H9 (cell line): ENCODE measurements around the gene PFN1. TPM values are rescaled to one million over a fixed set of nuclear protein-coding genes. Genes with fewer than 3 reads are reported as not detected.
A peak's percentile ranks its signal among the peaks of the same experiment; 100 is the strongest.

ENCODE experiments used
- DNase-seq: peaks from one replicate; pipeline ENCODE4 v3.0.0-alpha.2; 2017
- H2AFZ ChIP-seq: one replicate; pipeline ENCODE4 v1.6.1; 2013; ENCODE audit warnings: mild to moderate bottlenecking, low read length, control low read depth, moderate library complexity
- H2AK5ac ChIP-seq: 2 replicates; pipeline ENCODE4 v1.6.1; 2013; ENCODE audit warnings: low read length, control low read depth, mixed read lengths; ENCODE audit not compliant: insufficient read length
- H2BK120ac ChIP-seq: one replicate; pipeline ENCODE4 v1.6.1; 2013; ENCODE audit warnings: low read depth, mild to moderate bottlenecking, low read length, control low read depth, inconsistent platforms; ENCODE audit not compliant: poor library complexity, severe bottlenecking
- H2BK12ac ChIP-seq: 2 replicates; pipeline ENCODE4 v1.6.1; 2013; ENCODE audit warnings: low read length, control low read depth, mixed read lengths, low read depth; ENCODE audit not compliant: insufficient read length
- H2BK15ac ChIP-seq: 2 replicates; pipeline ENCODE4 v1.6.1; 2013; ENCODE audit warnings: low read depth, low read length, control low read depth
- H2BK20ac ChIP-seq: one replicate; pipeline ENCODE4 v1.6.1; 2013; ENCODE audit warnings: low read depth, mild to moderate bottlenecking, low read length, control low read depth, inconsistent platforms; ENCODE audit not compliant: poor library complexity, severe bottlenecking
- H2BK5ac ChIP-seq: 2 replicates; pipeline ENCODE4 v1.6.1; 2013; ENCODE audit warnings: low read length, control low read depth, mixed read lengths; ENCODE audit not compliant: insufficient read length
- H3K14ac ChIP-seq: 2 replicates; pipeline ENCODE4 v1.6.1; 2013; ENCODE audit warnings: low read length, control low read depth; ENCODE audit not compliant: insufficient read depth
- H3K18ac ChIP-seq: 2 replicates; pipeline ENCODE4 v1.6.1; 2013; ENCODE audit warnings: low read depth, mild to moderate bottlenecking, mixed read lengths, low read length, control low read depth; ENCODE audit not compliant: insufficient read length
- H3K23ac ChIP-seq: 2 replicates; pipeline ENCODE4 v1.6.1; 2013; ENCODE audit warnings: low read length, control low read depth, mixed read lengths, low read depth; ENCODE audit not compliant: insufficient read length
- H3K23me2 ChIP-seq: 2 replicates; pipeline ENCODE4 v1.6.1; 2013; ENCODE audit warnings: low read depth, mild to moderate bottlenecking, mixed read lengths, low read length, control low read depth; ENCODE audit not compliant: insufficient read length, poor library complexity, severe bottlenecking
- H3K27ac ChIP-seq: 2 replicates; pipeline ENCODE4 v1.5.1; 2013; ENCODE audit warnings: low read length, control low read depth, mixed read lengths, low read depth; ENCODE audit not compliant: insufficient read length
- H3K27me3 ChIP-seq: 2 replicates; pipeline ENCODE4 v1.6.1; 2013; ENCODE audit warnings: low read length, control low read depth, inconsistent platforms; ENCODE audit not compliant: insufficient read depth
- H3K4ac ChIP-seq: 2 replicates; pipeline ENCODE4 v1.6.1; 2013; ENCODE audit warnings: low read depth, mild to moderate bottlenecking, control low read depth, inconsistent platforms, low read length, moderate library complexity
- H3K4me1 ChIP-seq: 2 replicates; pipeline ENCODE4 v1.6.1; 2013; ENCODE audit warnings: low read length, control low read depth, inconsistent platforms; ENCODE audit not compliant: insufficient read depth
- H3K4me2 ChIP-seq: 2 replicates; pipeline ENCODE4 v1.6.1; 2013; ENCODE audit warnings: low read length, control low read depth, mixed read lengths; ENCODE audit not compliant: insufficient read length, insufficient read depth
- H3K56ac ChIP-seq: 2 replicates; pipeline ENCODE4 v1.6.1; 2013; ENCODE audit warnings: low read depth, mild to moderate bottlenecking, mixed read lengths, low read length, control low read depth; ENCODE audit not compliant: insufficient read length
- H3K79me1 ChIP-seq: 2 replicates; pipeline ENCODE4 v1.6.1; 2013; ENCODE audit warnings: low read depth, mild to moderate bottlenecking, moderate library complexity, low read length, control low read depth, inconsistent platforms; ENCODE audit not compliant: insufficient read depth, poor library complexity, severe bottlenecking
- H3K79me2 ChIP-seq: 2 replicates; pipeline ENCODE4 v1.6.1; 2013; ENCODE audit warnings: low read length, control low read depth, inconsistent platforms; ENCODE audit not compliant: insufficient read depth
- H3K9ac ChIP-seq: 2 replicates; pipeline ENCODE4 v1.6.1; 2013; ENCODE audit warnings: low read length, control low read depth, mixed read lengths; ENCODE audit not compliant: insufficient read length; ENCODE audit errors: extremely low read depth
- H3K9me3 ChIP-seq: one replicate; pipeline ENCODE4 v1.6.1; 2013; ENCODE audit warnings: low read depth, low read length, inconsistent platforms; ENCODE audit not compliant: control insufficient read depth
- H3T11ph ChIP-seq: one replicate; pipeline ENCODE4 v1.6.1; 2013; ENCODE audit warnings: mild to moderate bottlenecking, low read length, control low read depth, inconsistent platforms
- H4K20me1 ChIP-seq: one replicate; pipeline ENCODE4 v1.6.1; 2013; ENCODE audit not compliant: control insufficient read depth, insufficient read length, insufficient read depth
- H4K5ac ChIP-seq: 2 replicates; pipeline ENCODE4 v1.6.1; 2013; ENCODE audit warnings: low read depth, mild to moderate bottlenecking, mixed read lengths, low read length, control low read depth; ENCODE audit not compliant: insufficient read length
- H4K8ac ChIP-seq: replicated peaks from 2 replicates; pipeline ENCODE4 v1.6.1; 2013; ENCODE audit warnings: low read length, control low read depth, mixed read lengths, low read depth; ENCODE audit not compliant: insufficient read length
- H4K91ac ChIP-seq: 2 replicates; pipeline ENCODE4 v1.6.1; 2013; ENCODE audit warnings: low read depth, mild to moderate bottlenecking, moderate library complexity, mixed read lengths, low read length, control low read depth; ENCODE audit not compliant: insufficient read length
- H3K27ac Mint-ChIP-seq, 3 experiments: 2 replicates in 2 of 3; 3 replicates in 1 of 3; pipeline ENCODE4 v1.8.0; 2020 to 2021; ENCODE audit warnings: mixed read lengths in 3 of 3, mild to moderate bottlenecking in 1 of 3, moderate library complexity in 1 of 3
- H3K27me3 Mint-ChIP-seq: 2 replicates; pipeline ENCODE4 v1.8.0; 2021; ENCODE audit warnings: low read depth, mild to moderate bottlenecking, moderate library complexity, mixed read lengths
- H3K36me3 Mint-ChIP-seq, 3 experiments: 2 replicates in 2 of 3; 3 replicates in 1 of 3; pipeline ENCODE4 v1.8.0; 2020 to 2021; ENCODE audit warnings: low read depth in 3 of 3, mixed read lengths in 3 of 3; ENCODE audit not compliant: insufficient read depth in 1 of 3
- H3K4me1 Mint-ChIP-seq, 2 experiments: 2 replicates each; pipeline ENCODE4 v1.8.0; 2020; ENCODE audit warnings: mixed read lengths in 2 of 2
- H3K4me3 Mint-ChIP-seq, 2 experiments: 2 replicates in 1 of 2; 3 replicates in 1 of 2; pipeline ENCODE4 v1.8.0; 2020 to 2021; ENCODE audit warnings: mild to moderate bottlenecking in 2 of 2, mixed read lengths in 2 of 2, moderate library complexity in 1 of 2
- H3K9me3 Mint-ChIP-seq, 2 experiments: 2 replicates in 1 of 2; 3 replicates in 1 of 2; pipeline ENCODE4 v1.8.0; 2020; ENCODE audit warnings: mild to moderate bottlenecking in 2 of 2, mixed read lengths in 2 of 2, moderate library complexity in 1 of 2
- WGBS: extraction: QIAGEN DNeasy Blood & Tissue Kit; methylation state at CpG from one replicate; pipeline ENCODE4 v1.1.7; 2013; ENCODE audit warnings: missing lambda C conversion rate, low lambda C conversion rate, mixed read lengths; ENCODE audit not compliant: insufficient read length; ENCODE audit errors: extremely low coverage; 5-methylcytosine and 5-hydroxymethylcytosine counted together
- total RNA-seq: library from RNA; stranded (reverse); gene quantifications from 2 replicates; pipeline ENCODE4 v1.2.1, GENCODE V29; 2021
- TF ChIP-seq, protein P1 (sequence below): fragments of 200-600 bp; sonication (generic); conservative IDR thresholded peaks from 3 replicates; pipeline ENCODE4 v1.8.0; 2021; ENCODE audit warnings: antibody characterized with exemption, mild to moderate bottlenecking

Gene PFN1
- total RNA-seq, 1 experiment from 2014 or later: 1,149 TPM

DNA sequence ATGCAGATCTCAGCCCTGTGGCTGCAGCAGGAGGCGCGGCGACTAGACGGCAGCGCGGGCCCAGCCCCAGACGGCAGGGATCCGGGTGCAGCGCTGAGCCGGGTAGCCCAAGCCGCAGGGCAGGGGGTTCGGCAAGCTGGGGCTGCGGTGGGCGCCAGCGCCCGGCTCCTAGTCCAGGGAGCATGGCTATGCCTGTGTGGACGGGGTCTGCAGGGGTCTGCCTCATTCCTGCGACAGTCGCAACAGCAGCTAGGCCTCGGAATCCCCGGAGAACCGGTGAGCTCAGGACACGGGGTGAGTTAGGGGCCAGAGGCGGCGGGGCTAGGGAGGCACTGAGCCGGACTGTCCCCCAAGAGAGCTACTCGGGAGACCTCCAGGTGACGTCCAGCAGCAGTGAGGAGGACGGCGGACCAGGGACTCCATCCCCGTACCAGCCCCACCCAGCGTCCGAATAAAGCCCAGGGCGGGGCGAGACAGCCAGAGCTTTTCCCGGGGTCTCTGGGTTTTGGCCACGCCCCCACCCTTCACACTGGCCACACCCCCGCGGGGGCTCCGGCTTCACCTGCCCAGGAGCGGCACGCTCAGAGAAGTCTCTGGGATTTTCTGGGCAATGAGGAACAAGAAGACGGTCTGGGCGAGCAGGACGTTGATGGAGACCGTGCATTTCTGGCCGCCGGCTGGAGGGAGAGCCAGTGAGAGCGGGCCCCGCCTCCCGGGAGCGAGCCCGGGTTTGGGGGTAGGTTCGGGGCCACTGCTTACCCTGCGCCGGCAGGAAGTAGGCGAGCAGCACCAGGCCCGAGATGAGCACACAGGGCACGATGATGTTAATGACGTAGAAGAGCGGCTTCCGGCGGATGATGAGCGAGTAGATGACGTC lies 47.9 kb downstream of the PFN1 start:
- no peak overlapping the region for H2BK15ac ChIP-seq
- no CpG with 5 or more reads among the region's 65 CpGs for WGBS
- H2BK5ac ChIP-seq: no peak overlapping the region
- no peak overlapping the region for H2BK12ac ChIP-seq
- no peak overlapping the region for H4K8ac ChIP-seq
- no peak overlapping the region for H2AK5ac ChIP-seq
- Mint-ChIP-seq H3K36me3 (peaks cover 4 to 15% (median 14%) of the 10 kb centered on the region in 3 experiments; a peak in 6 of 7 replicates), H3K27me3 (peaks cover 10% of the 10 kb centered on the region), H3K9me3 (no peaks in the 10 kb centered on the region), H3K4me3 (peak overlapping the region; percentile 68 to 88), H3K4me1 (peaks cover 10 to 32% of the 10 kb centered on the region in 2 experiments), H3K27ac (no peak overlapping the region)
- TF ChIP-seq, protein P1, sequence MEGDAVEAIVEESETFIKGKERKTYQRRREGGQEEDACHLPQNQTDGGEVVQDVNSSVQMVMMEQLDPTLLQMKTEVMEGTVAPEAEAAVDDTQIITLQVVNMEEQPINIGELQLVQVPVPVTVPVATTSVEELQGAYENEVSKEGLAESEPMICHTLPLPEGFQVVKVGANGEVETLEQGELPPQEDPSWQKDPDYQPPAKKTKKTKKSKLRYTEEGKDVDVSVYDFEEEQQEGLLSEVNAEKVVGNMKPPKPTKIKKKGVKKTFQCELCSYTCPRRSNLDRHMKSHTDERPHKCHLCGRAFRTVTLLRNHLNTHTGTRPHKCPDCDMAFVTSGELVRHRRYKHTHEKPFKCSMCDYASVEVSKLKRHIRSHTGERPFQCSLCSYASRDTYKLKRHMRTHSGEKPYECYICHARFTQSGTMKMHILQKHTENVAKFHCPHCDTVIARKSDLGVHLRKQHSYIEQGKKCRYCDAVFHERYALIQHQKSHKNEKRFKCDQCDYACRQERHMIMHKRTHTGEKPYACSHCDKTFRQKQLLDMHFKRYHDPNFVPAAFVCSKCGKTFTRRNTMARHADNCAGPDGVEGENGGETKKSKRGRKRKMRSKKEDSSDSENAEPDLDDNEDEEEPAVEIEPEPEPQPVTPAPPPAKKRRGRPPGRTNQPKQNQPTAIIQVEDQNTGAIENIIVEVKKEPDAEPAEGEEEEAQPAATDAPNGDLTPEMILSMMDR: no peak
- no peak overlapping the region for H4K91ac ChIP-seq
- H3K79me2 ChIP-seq: no peaks in the 10 kb centered on the region
- H3K4ac ChIP-seq: no peak overlapping the region
- H3K9ac ChIP-seq: no peak overlapping the region
- H4K5ac ChIP-seq: no peak overlapping the region
- H3K27ac ChIP-seq: no peak overlapping the region
- H3K9me3 ChIP-seq: no peaks in the 10 kb centered on the region
- no peaks in the 10 kb centered on the region for H3K79me1 ChIP-seq
- H3K27me3 ChIP-seq: no peaks in the 10 kb centered on the region
- H3K14ac ChIP-seq: no peak overlapping the region
- H3K4me2 ChIP-seq: peak overlapping the region; percentile 13
- H4K20me1 ChIP-seq: no peaks in the 10 kb centered on the region
- H3K18ac ChIP-seq: no peak overlapping the region
- H3T11ph ChIP-seq: no peak overlapping the region
- no peak overlapping the region for H3K56ac ChIP-seq
- H2BK120ac ChIP-seq: no peak overlapping the region
- peak; percentile 94 for DNase-seq
- peaks cover 12% of the 10 kb centered on the region for H3K23me2 ChIP-seq
- no peak overlapping the region for H2AFZ ChIP-seq
- no peak overlapping the region for H2BK20ac ChIP-seq
- no peak overlapping the region for H3K23ac ChIP-seq
- peaks cover 3% of the 10 kb centered on the region; the same call in 1 of the 2 replicates for H3K4me1 ChIP-seq
